GM21723 (cell line): Measurements from ENCODE around the gene LIN54.
"Not testable (repeated sequence)": the region's sequence is repeated elsewhere in the genome, so short reads cannot be mapped to it uniquely, and the experiment has no call there.

ENCODE experiments used
- ATAC-seq: cut with Tn5 transposase; IDR thresholded peaks from one replicate; pipeline ENCODE4 v1.9.1; 2021; ENCODE audit warnings: mild to moderate bottlenecking, moderate library complexity; ENCODE audit not compliant: unreplicated experiment

The LIN54 gene

DNA sequence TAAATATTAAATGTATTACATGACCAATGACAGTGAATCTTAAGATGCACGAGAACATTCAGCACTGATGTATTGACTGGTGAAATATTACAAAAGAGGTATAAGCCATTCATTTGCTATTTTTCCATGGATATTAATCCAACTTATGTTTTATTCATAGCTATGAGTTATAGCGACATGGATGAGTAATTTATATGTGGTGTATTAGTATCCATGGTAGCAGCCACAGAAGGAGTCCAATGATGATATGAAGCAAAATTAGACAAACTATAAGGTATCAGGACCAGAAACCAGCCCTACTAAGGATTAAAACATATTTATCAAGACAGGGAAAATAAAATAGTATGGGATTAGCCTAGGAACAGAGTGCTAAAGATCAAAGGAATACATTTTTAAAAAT is 59.4 kb downstream of the LIN54 start:
- no peak for ATAC-seq

DNA sequence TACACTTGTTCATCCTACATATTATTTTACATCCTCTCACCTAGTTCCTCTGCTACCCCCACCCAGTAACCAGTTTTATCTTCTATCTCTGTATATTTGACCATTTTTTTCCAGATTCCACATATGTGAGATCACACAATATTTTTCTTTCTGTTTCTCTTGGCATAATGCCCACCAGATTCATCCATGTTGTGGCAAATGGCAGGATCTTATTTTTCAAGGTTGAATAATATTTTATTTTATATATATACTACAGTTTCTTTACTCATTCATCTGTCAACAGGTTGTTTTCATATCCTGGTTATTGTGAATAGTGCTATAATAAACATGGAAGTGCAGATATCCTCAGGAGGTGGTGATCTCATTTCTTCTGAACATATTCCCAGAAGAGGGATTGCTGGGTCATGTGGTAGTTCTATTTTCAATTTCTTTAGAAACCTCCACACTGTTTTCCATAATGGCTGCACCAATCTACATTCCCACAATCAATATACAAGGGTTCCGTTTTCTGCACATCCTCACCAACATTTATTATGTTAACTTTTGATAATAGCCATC is 61.9 kb downstream of the LIN54 start:
- no peak for ATAC-seq

DNA sequence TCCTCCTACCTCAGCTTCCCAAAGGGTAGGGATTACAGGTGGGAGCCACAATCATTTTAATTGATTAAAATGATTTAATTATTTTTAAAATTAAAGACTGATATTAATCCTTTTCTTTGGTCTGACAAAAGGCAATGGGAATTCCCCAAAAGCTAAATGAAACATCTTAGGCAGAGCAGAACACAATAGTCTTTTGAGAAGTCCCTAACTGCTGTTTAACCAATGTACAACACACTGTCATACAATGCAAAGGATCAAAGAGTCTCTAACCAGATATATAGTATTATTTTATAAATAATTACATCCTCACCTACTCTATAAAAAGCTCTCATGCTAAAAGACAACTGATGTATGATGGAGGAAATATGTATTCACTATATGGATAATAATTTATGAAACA is 63.1 kb downstream of the LIN54 start:
- no peak for ATAC-seq

DNA sequence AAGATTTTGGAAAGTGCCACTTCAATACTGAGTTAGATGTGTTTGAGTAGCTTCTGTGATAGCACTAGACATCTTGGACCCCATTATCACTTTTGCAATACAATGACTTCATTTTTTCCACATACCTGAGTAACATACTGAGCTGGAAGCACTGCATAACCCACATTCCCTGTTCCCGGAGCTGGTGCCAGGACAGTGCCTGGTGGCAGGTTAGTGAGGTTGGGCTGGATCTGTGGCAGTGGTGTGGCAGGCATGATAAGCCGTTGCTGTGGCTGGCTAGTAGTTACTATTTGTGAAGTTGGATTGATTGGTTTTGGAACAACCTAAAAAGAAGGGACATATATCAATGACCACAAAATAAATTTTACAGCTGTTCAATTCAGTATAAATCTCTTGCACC is 71.2 kb downstream of the LIN54 start:
- ATAC-seq: no peak

DNA sequence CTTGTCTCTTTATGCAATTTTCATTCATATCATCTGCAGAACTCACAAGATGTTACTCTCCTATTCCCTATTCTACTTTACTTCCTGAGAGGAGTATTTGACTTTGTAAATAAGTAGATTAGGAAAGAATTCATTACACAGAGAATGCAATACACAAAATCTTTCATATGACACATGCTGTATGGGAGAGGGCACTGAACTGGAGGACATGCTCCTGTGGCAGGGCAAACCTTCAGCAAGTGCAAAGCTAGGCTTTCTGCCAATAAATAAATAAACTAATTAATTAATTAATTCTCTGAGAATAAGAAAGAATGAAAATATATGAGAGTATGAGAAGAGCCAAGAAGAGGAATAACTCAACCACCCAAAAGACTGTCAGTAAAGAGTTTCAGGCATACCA is 76.2 kb downstream of the LIN54 start:
- no peak for ATAC-seq

DNA sequence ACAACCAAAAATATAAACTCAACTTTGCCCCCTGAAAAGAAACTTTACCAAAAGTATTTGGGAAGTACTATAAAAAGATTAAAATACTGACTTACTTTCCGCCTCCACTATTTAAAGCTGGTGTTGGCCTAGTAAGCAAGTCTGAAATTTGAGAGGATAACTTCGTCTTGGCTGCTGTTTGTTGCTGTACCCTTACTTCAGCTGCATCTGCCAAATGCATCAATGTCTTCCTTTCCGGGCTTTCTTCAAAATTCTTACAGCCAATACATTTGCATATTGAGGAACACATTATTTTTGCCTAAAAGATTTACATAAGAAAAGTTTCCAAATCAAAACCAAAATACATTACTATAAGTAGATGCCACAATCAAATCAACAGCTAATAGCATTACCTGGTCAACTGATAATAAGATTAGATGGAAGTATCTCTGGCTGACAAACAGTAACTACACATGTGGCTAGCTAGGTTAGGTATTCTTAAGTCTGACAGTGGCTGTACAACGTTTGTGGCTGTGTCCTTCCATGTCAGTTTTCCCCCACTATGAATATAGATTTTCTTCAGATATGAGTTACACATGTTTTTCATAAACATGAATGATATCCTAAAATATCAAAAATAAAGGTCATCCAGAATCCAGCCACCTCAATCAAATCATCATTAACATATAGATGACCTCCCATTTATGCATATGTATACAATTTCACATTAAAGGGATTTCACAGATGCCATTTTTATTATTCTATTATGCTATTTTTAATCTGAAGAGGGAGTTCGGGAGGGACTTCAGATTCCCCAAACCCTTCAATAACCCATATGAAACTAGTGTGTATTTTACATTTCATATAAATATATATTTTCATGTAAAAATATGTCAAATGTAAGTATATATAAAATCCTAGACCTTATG is 79.5 kb downstream of the LIN54 start:
- ATAC-seq: no peak

DNA sequence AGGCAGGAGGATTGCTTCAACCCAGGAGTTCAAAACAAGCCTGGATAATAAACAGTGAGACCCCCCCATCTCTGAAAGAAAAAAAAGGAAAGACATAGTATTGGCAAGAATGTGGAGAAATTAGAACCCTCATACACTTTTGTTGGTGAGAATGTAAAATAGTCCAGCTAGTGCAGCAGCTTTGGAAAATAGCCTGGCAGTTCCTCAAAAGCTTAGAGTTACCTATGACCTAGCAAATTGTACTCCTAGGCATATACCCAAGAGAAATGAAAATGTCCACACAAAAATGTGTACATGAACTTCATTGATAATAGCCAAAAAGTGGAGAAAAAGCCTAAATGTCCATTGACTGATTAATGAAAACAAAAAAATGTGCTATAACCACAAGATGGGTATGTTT is 88.8 kb downstream of the LIN54 start:
- no peak for ATAC-seq

DNA sequence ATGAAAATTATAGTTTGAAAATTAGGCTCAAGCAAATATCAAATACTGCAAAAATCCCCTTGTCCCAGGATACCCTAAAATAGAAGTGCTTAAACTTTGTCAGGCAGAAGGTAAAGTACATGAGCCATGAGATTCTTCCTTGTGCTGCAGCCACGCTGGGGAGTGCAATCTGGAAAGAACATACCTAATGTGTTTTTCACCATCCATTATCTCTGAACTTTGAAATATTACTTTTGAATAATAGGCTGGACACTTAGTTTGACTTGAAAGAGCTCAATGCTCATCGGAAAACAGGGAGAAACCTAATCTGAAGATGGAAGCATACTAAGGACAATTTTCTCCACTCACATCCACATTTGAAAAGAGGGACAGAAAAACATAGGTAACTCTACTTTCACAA is 91.2 kb downstream of the LIN54 start:
- no peak for ATAC-seq

DNA sequence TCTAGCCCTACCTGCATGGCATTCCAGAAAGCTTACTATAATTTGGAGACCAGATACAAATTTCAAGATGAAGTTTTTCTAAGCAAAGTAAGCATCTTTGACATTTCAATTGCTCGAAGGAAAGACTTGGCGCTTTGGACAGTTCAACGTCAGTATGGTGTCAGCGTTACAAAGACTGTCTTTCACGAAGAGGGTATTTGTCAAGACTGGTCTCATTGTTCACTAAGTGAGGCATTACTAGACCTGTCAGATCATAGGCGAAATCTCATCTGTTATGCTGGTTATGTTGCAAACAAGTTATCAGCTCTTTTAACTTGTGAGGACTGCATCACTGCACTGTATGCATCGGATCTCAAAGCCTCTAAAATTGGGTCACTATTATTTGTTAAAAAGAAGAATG is 92.5 kb downstream of the LIN54 start:
- no peak for ATAC-seq

DNA sequence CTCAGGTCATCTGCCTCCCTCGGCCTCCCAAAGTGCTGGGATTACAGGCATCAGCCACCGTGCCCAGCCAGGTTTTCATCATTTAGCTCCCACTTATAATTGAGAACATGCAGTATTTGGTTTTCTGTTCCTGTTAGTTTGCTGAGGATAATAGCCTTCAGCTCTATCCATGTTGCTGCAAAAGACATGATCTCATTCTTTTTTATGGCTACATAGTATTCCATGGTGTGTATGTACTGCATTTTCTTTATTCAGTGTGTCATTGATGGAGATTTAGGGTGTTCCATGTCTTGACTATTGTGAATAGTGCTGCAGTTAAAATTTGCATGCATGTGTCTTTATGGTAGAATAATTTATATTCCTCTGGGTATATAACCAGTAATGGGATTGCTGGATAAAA is 96.7 kb downstream of the LIN54 start:
- not testable (repeated sequence) for ATAC-seq

DNA sequence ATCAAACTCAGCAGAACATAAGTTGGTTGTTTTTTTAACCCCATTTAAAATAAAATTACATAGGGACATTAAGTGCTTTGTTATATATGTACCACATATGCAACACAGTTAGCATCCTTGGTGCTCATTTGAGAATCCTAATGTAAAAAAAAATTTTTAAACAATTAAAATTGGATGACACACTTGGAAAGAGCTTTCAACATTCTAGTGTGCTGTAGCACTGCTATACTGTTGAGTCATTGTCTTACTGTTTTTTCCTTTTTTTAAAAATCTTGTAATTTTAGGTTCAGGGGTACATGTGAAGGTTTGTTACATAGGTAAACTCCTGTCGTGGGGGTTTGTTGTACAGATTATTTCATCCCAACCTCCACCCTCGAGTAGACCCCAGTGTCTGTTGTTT is 97.3 kb downstream of the LIN54 start:
- no peak for ATAC-seq

DNA sequence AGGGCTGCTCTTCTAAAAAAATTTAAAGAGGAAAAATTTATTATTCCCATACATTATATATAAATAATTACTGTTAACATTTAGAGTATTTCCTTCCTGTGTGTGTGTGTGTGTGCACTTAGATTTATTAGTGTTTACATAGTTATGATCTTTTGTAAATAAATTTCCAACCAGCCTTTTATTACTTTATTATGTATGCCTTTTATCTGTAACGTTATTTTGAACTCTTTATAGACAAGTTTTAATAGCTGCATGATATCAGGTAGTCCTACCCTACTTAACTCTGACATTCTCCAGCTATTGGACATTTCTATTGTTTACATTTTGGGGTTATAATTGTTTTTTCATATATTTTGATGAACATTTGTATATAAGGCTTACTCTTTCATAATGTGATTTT is 101.3 kb downstream of the LIN54 start:
- no peak for ATAC-seq

DNA sequence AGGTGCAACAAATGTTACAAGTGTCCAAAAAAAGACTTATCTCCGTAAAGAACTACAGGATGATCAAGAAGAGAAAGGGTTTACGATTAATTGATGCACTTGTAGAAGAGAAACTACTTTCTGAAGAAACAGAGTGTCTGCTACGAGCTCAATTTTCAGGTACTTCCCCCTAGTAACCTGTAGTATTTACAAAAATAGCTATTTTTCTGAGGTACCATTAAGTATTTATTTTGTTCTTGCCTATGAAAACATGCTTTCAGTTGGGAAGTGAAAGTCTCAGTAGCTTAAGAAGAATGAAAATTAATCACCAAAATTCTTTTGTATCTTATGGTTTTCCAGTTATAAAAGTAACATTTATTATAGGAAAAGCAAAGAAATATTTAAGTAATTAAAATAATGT is 104.2 kb downstream of the LIN54 start:
- ATAC-seq: peak; percentile 61

DNA sequence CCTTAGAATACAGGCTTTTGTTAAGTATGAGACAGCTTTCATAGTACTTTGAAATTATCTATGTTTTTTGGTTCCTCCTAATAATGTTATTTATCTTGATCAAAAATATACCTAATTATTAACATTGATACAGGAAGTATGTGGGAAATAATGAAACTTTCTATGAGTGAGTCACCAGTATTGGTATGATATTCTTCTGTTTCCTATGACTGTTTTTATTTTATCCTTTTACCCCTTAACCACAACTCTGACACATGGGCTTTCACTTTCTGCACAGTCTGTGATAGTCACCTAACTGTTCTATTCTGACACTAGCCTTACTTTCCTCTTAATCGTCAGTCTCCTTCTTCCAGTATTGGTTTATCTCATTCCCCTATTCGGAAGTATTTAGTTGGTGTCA is 105.4 kb downstream of the LIN54 start:
- ATAC-seq: peak; percentile 52

DNA sequence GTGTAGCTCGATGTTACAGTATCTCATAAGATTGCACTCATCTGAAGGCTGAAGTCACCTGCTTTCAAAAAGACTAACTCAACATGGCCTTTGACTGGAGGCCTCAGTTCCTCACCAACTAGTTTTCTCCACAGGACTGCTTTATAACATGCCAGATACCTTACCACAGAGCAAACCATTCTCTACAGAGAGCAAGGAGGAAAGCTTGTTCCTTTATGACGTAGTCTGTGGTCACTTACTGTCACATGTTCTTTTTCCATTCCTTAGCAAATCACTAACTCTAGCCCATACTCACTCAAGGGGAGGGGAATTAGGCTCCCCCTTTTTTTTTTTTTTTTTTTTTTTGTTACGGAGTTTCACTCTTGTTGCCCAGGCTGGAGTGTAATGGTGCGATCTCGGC is 106.9 kb downstream of the LIN54 start:
- ATAC-seq: no peak

DNA sequence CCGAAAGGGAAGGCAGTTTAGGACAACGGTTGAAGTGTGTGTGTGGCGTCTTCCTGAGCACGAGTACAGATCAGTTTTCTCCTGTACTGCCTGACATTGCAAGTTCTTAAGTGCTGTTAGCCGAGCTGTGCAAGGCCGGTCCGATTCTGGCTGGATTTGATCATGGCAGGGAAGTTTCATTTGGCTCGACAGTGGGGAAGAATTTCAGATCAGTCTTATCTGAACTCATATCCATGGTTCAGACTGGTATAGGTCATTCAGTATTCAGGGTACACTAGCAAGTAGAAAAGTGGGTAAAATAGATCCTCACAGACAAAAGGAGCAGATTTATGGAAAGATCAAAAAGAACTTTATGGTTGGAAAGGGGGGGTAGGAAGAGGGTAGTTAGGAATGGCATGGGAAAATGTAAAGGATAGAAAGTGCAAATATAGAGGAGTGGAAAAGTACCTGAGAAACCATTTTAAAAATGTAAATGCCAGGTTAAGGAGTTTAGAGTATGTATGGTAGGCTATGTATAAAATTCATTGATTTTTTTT is 109.4 kb downstream of the LIN54 start:
- no peak for ATAC-seq

DNA sequence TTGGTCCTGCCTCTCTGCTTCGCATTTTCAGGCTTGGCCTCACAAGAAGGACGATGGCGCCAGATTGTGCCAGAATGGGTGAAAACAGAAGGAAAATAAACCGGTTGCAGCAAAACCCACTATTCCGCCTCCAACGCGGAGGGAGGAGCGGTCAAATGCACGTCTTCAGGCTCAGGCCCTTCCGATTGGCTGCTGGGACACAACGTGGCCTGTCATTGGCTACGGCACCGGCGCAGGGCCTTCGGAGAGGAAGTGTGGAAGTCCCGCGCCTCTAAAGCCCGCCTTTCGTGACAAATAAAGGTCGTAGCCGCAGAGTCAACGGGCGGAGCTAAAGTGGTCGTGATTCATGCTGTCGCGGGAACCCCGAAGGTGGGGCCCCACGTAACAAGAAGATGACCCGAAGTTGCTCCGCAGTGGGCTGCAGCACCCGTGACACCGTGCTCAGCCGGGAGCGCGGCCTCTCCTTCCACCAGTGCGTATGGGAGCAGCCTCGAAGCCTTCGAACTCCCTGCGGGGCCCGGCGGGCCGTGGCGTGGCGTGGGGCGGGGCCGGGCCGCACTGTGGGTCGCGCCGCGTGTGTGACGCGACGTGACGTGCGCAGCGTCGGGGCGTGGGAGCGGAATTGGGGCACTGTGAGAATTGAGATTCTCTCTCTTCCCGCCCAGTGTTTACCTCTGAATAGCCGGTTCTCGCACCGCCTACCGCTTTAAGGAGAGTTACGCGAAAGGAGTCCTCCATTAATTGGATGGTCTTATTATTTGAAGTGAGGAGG is 110.0 kb downstream of the LIN54 start, which contains the start of gene THAP9:
Gene THAP9, plus strand, starts transcription at position 325 of the 772 bp plus-strand sequence. Its CDS starts 68 bp downstream, at position 393.
- peak; percentile 90 for ATAC-seq

DNA sequence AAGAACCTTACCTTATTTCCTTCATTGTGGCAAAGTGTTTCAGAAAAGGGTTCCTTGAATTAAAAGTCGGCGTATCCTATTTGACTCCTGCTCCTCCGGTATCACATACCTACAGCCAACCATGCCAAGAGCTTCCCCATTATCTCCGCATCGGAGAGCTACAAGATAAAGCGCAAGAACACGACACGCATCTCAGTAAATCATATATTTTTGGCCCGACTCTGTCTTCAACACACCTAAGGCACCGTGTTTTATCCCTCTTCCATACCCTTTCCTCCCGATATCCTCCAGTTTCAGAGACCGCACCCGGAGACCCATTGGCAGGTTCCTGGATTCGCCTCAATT is 110.6 kb downstream of the LIN54 start:
- peak; percentile 15 for ATAC-seq

DNA sequence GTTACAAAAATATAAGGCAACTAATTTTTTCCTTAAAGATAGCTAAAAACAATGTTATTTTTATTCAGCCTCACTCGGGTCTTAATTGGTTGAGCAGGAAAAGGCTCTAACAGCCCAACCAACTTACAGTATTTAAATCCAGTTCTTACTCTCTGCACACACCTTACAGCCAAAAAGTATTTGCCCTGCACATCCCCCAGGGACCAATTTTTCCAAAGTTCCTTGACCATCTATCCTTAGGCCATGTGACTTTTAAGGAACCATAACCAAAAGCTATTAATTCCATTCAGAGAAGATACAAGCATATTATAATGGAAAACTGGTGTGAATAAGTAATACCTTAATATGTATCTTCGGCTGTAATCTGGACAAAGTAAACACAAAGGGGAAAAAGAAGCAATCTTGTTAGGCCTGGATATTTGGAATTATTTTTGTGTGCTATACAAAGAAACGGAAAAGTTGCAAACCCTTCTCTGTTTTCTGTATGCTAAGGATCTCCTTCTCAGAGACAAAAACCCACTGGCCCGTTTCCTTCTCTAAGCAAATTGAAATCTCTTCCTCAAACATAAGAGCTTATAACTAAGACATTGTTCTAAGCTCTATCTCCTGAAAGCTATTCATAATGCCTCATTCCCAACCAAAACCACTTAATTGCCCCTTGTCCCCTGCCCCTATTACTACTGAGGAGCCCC is 111.1 kb downstream of the LIN54 start:
- ATAC-seq: no peak

DNA sequence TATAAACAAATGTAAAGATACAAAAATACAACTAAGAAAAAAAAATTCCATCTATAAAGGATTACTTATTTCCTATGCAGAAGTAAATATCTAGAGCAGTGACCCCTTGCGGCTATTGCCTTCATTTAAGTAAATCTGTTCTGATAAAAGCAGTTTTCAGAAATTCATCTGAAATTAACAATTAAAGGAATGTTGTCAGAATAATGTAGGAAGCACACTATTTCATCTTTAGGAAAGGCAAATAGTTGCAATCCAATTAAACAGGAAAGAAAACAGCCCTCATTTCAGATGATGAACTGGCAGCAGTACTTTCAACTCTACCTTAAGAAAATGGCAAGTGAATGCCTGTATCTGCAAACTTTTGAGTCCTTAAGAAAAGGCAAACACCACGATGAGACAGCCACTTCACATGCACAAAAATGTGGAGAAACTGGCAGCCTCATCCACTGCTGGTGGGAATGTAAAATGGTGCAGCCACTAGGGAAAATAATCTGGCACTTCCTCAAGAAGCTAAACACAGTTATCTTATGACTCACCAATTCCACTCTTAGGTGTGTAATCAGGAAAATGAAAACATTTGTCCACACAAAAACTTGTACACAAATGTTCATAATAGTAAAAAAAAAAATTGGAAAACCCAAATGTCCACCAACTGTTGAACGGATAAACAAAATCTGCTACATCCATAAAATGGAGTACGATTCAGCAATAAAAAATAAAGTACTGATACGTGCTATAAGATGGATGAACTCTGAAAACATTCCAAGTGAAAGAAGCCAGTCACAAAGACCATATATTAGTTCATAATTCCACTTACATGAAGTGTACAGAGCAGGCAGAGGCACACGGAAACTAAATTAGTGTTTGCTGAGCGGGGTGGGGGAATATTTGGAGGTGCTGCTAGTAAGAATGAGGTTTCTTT is 112.0 kb downstream of the LIN54 start:
- ATAC-seq: no peak
